HG03342 (cell line): ENCODE data around the gene GPAT2.
"Not testable (repeated sequence)": the region's sequence is repeated elsewhere in the genome, so short reads cannot be mapped to it uniquely, and the experiment has no call there.

Experiments used
- ATAC-seq: cut with Tn5 transposase; IDR thresholded peaks from one replicate; pipeline ENCODE4 v1.9.1; 2021; ENCODE audit warnings: mild to moderate bottlenecking, moderate library complexity; ENCODE audit not compliant: unreplicated experiment

GPAT2 gene

GRCh38 chr2:96034792-96035191 lies at the start of gene GPAT2:
Gene GPAT2, minus strand, starts transcription at chr2:96034916. Its CDS starts 2,557 bp downstream, at chr2:96032359.
- not testable (repeated sequence) for ATAC-seq

- ATAC-seq, result no peak
Observed at GRCh38 chr2:96083989-96084857, 49.5 kb upstream of the GPAT2 start.

GRCh38 chr2:96083064-96083939 lies 48.6 kb upstream of the GPAT2 start:
- ATAC-seq, result no peak

GRCh38 chr2:96082211-96083063 lies 47.7 kb upstream of the GPAT2 start:
- ATAC-seq, result no peak

GRCh38 chr2:96081042-96081441 lies 46.3 kb upstream of the GPAT2 start:
- ATAC-seq, result no peak

GRCh38 chr2:96075199-96075771 lies 40.6 kb upstream of the GPAT2 start:
- no peak for ATAC-seq

- no peak for ATAC-seq
Observed at GRCh38 chr2:96074156-96074555, 39.4 kb upstream of the GPAT2 start.

- ATAC-seq, result no peak
Observed at GRCh38 chr2:96073170-96073775, 38.6 kb upstream of the GPAT2 start.

GRCh38 chr2:96072746-96073145 lies 38.0 kb upstream of the GPAT2 start:
- no peak for ATAC-seq

- not testable (repeated sequence) for ATAC-seq
Observed at GRCh38 chr2:96071977-96072491, 37.3 kb upstream of the GPAT2 start.

- not testable (repeated sequence) for ATAC-seq
Observed at GRCh38 chr2:96071087-96071976, 36.6 kb upstream of the GPAT2 start.

- ATAC-seq, result not testable (repeated sequence)
Observed at GRCh38 chr2:96070351-96070750, 35.6 kb upstream of the GPAT2 start.

- ATAC-seq, result not testable (repeated sequence)
Observed at GRCh38 chr2:96069878-96070277, 35.2 kb upstream of the GPAT2 start.

- ATAC-seq, result not testable (repeated sequence)
Observed at GRCh38 chr2:96067902-96068581, 33.3 kb upstream of the GPAT2 start.

- ATAC-seq, result not testable (repeated sequence)
Observed at GRCh38 chr2:96067098-96067660, 32.5 kb upstream of the GPAT2 start.

- not testable (repeated sequence) for ATAC-seq
Observed at GRCh38 chr2:96066511-96066910, 31.8 kb upstream of the GPAT2 start.

- ATAC-seq, result not testable (repeated sequence)
Observed at GRCh38 chr2:96065954-96066353, 31.2 kb upstream of the GPAT2 start.
